ENCODE data around the gene ZYG11B.

DNA sequence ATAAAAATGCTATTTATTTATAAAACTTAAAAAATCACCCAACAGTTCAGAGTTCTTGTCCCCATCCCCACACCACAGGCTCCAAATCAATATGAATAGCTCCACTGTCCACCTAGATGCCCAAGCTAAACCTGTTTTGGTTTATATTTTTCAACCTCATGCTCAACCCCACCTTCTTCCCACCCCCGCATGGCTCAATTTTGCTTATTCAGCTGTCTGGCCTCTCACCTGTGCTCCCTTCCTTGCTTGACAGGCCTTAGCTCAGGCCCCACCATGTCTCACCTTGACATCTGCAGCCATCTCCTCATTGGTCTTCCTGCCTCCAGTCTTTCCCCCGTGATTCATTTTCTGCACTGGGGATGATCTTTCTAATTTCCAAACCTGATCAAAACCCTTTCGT is 45.9 kb upstream of the ZYG11B start:
- TF ChIP-seq SMAD3 (CRISPR knock-in tag; IDR thresholded peaks at IDR 0.05) (no peak), ZNF33B (CRISPR knock-in tag; IDR thresholded peaks at IDR 0.05) (no peak), PAXIP1 (CRISPR knock-in tag; conservative IDR thresholded peaks at IDR 0.05) (no peak), HMGXB4 (CRISPR knock-in tag; IDR thresholded peaks at IDR 0.05; ENCODE audit: borderline replicate concordance in 1 of 2, low read depth in 1 of 2) (no peak), TARDBP (CRISPR knock-in tag; IDR thresholded peaks at IDR 0.05) (no peak), ZNF629 (CRISPR knock-in tag; conservative IDR thresholded peaks at IDR 0.05) (no peak), MED1 (CRISPR knock-in tag; IDR thresholded peaks at IDR 0.05) (no peak), POLR2A (IDR thresholded peaks at IDR 0.05; ENCODE audit: insufficient read depth in 1 of 2, low read depth in 2 of 2, low read length in 2 of 2) (no peak), CTCF (CRISPR knock-in tag; IDR thresholded peaks at IDR 0.05) (no peak), ZNF350 (CRISPR knock-in tag; IDR thresholded peaks at IDR 0.05; ENCODE audit: borderline replicate concordance, low read depth) (no peak), SRF (IDR thresholded peaks at IDR 0.05; ENCODE audit: low read depth, low read length) (no peak), HNRNPH1 (optimal IDR thresholded peaks at IDR 0.05; ENCODE audit: low read depth, low read length) (no peak)
- TF ChIP-seq, protein P1, sequence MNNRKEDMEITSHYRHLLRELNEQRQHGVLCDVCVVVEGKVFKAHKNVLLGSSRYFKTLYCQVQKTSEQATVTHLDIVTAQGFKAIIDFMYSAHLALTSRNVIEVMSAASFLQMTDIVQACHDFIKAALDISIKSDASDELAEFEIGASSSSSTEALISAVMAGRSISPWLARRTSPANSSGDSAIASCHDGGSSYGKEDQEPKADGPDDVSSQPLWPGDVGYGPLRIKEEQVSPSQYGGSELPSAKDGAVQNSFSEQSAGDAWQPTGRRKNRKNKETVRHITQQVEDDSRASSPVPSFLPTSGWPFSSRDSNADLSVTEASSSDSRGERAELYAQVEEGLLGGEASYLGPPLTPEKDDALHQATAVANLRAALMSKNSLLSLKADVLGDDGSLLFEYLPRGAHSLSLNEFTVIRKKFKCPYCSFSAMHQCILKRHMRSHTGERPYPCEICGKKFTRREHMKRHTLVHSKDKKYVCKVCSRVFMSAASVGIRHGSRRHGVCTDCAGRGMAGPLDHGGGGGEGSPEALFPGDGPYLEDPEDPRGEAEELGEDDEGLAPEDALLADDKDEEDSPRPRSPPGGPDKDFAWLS (CRISPR knock-in tag; IDR thresholded peaks at IDR 0.05; ENCODE audit: borderline replicate concordance), result no peak

Data from HepG2 (cell line).